Activated CD4-positive, alpha-beta T cell treated with anti-CD3 and anti-CD28 coated beads for 24 hours (primary cell): ENCODE data around the gene EPHA10.

ENCODE experiments used
- DNase-seq, 2 donors: peaks; one replicate each; pipeline ENCODE4 v3.0.0-alpha.2; 2020; ENCODE audit warnings: low read depth in 2 of 2

EPHA10 gene

GRCh38 chr1:37764888-37765441, at the start of gene EPHA10:
Gene EPHA10 (minus strand): TSS chr1:37765120. CDS start chr1:37765066, 54 bp downstream.
- no peak for DNase-seq

GRCh38 chr1:37814252-37814651, 49.3 kb upstream of the EPHA10 start:
- DNase-seq = no peak

DNA sequence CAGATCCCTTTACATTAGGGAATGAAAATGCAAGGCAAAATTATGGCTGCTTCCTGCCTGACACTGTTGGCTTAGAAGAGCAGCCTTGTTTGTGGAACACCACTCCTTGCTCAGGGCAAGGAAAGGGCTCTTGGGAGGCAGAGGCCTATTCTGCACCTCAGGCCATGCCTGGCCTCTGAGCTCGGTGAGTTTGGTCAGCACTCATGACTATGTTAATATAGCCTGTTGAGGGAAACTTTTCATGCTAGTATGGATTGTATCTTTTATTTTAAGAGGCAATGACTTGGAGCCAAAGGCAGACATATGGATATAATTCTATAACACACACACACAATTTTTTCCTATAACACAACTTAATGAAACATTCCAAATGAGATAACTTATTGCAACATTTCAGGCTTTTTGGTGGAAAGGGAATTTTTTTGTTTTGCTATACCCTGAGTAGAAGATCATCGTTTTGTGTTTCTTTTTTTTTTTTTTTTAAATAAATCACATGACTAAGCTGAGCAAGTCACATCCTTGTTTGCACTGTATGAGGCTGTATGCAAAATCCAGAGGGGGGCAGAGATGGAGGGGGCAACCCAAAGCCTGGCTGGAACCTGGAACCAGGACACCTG, 48.7 kb upstream of the EPHA10 start:
- no peak for DNase-seq

DNA sequence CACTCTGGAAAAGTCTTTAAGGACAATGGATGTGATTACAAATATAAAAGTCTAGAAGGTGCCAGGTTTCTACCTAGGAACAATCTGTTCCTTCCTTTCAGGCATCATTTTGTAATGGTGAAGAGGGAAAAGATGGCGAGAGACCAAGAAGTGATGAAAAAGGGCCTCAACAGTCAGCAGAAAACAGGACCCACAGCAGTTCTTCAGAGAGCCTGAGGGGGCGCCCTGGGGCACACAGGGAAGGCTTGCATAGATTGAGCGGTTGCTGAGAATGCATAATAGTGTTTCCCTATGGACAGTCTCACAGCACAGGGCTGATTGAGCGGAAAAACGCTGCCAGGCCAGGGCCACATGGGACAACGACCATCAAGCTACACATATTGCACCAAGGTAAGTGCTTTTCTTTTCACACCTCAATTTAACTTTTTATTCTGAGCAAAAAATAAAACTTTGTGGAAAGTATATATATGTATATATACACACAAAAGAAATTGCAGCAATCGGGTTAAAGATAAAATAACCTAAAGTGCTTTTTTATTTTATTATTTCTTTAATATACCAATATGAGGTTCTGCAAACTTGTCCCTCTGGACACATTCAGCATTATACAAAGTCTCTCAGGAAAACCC, 46.2 kb upstream of the EPHA10 start:
- peak; percentile 34 to 45 for DNase-seq

DNA sequence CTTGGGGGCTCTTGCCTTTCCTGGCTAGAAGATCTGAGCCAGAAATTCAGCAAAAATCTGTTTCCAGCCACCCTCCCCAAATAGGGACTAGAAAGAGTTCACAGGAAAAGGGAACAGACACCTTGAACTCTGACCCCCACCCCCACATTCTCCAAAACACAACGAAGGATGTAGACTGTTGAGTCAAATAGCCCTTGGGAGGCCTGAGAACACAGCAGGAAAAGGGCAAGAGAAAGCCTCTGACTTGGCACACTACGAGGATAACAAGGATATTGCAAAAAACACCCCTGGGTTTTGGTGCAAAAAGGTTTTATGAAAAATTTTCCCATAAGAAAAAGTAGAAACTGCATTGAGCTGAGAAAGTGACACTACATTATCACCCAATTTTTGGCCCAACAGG, 45.0 kb upstream of the EPHA10 start:
- no peak for DNase-seq

DNA sequence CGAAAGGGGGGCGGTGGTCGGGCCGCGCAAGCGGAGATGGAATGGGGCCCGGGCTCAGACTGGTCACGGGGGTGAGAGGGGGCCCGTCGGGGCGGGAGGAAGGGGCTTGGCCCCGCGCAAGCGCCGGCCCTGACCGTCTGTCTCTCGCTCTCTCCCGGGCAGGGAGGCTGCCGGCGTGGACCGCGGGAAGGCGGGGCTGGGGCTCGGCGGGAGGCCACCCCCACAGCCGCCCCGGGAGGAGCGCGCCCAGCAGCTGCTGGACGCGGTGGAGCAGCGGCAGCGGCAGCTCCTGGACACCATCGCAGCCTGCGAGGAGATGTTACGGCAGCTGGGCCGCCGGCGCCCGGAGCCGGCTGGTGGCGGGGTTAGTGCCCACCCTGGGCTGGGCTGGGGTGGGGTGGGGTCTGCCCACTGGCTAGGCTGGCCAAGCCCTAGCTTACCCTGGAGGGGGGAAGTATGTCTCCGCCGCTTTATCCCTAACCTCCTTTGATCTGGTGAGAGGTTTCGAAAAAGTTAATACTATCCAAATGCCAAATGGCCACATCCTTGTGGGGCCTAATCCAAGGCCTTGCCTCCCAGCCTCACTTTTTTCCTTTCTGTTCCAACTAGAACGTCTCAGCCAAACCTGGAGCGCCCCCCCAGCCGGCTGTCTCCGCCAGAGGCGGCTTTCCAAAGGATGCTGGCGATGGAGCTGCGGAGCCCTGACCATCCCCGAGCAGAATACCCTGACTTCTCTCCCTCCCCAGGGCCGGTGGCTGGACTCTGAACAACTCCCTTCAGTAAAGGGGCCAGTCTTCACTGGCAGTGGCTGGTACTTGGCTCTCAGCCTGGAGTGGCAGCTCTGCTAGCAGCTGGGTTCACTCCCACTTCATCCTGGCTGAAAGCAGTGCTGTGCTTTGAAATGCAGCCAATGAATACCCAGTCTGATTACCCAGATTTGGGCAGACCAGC, 43.7 kb upstream of the EPHA10 start:
- DNase-seq = no peak

GRCh38 chr1:37807555-37808368, 42.8 kb upstream of the EPHA10 start, which contains the start of the genes C1orf122 and YRDC:
Gene C1orf122 (plus strand): TSS chr1:37807790. CDS start chr1:37808405, 615 bp downstream.
Gene YRDC (minus strand): TSS chr1:37808208. CDS start chr1:37808180, 28 bp downstream.
- DNase-seq = peak; percentile 87 to 90

- no peak for DNase-seq
Measured at GRCh38 chr1:37807220-37807554, 42.3 kb upstream of the EPHA10 start.

DNA sequence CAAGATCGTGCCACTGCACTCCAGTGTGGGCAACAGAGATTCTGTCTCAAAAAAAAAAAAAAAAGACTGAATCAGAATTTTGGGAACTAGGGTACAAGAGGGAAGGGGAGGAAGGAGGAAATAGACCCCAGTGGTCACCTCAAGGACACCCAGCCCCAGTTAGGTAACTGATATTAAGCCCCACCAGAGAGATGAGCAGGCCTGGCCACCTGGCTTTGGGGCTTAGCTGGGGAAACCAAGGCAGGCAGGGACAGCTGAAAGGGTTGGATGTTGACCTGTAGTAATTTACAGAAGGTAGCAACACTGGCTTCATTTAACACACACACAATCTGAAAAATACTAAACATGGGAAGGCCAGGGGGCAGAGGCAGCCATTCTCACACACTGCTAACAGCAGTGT, 37.5 kb upstream of the EPHA10 start:
- no peak for DNase-seq

- DNase-seq = no peak
Measured at GRCh38 chr1:37797750-37798345, 32.9 kb upstream of the EPHA10 start.

GRCh38 chr1:37795340-37796125, 30.6 kb upstream of the EPHA10 start:
- peak; percentile 35 to 43 for DNase-seq

- no peak for DNase-seq
Measured at GRCh38 chr1:37794372-37795339, 29.7 kb upstream of the EPHA10 start.

DNA sequence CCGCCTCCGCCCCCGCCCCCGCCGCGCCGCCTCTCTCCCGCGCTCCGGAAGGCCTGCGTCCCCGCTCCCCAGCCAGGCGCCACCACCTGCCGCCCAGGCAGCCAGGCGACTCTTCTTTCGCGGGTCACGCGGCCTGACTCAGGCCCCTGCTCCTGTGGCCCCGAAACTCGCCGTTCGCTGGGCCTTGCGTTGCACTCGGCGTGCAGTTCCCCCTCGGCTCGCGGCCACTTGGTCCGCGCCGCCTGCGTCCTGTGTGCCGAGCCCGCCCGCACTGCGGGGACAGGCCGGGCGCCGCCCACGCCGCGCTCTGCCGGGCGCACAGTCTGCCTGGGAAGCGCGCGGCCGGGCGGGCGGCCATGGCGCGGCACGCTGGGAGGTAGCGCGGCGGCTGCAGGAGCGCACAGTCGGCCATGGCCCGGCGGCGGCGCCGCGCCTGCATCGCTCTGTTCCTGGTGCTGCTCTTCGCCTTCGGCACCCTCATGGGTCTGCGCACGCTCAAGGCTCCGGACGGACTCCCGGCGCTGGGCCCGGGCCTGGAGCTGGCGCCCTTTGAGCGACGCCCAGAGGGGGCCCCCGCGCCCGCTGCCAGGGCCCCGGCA, 29.0 kb upstream of the EPHA10 start, which contains the start of gene MANEAL:
Gene MANEAL, plus strand, starts transcription at position 75 of the 599 bp plus-strand sequence. Its CDS starts 336 bp downstream, at position 411.
- DNase-seq = no peak

GRCh38 chr1:37792943-37793686, 28.2 kb upstream of the EPHA10 start:
- no peak for DNase-seq

GRCh38 chr1:37782491-37782890, 17.6 kb upstream of the EPHA10 start:
- DNase-seq = no peak

DNA sequence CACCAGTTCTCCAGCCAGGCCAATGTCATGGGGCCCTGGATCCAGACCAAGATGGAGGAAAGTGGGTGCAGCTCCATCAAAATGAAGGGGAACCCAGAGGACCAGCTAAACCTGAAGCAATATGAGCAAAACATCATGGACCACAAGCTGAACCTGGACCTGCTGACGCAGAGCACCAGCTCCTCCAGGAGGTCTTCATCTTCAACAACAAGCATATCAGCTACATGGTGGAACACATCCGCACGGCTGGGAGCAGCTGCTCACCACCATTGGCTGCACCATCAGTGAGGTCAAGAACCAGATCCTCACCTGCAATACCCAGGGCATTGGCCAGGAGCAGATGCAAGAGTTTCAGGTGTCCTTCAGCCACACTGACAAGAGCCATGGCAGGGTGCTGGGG, 13.7 kb upstream of the EPHA10 start:
- no peak for DNase-seq

- DNase-seq = peak in 1 of 2 donors; percentile 15
Measured at GRCh38 chr1:37776946-37777516, 12.1 kb upstream of the EPHA10 start.
